HG03521 (cell line): ENCODE data around the gene ETV5.

Experiments
- ATAC-seq: cut with Tn5 transposase; IDR thresholded peaks from one replicate; pipeline ENCODE4 v1.9.1; 2021; ENCODE audit warnings: mild to moderate bottlenecking, moderate library complexity; ENCODE audit not compliant: unreplicated experiment

The ETV5 gene

DNA sequence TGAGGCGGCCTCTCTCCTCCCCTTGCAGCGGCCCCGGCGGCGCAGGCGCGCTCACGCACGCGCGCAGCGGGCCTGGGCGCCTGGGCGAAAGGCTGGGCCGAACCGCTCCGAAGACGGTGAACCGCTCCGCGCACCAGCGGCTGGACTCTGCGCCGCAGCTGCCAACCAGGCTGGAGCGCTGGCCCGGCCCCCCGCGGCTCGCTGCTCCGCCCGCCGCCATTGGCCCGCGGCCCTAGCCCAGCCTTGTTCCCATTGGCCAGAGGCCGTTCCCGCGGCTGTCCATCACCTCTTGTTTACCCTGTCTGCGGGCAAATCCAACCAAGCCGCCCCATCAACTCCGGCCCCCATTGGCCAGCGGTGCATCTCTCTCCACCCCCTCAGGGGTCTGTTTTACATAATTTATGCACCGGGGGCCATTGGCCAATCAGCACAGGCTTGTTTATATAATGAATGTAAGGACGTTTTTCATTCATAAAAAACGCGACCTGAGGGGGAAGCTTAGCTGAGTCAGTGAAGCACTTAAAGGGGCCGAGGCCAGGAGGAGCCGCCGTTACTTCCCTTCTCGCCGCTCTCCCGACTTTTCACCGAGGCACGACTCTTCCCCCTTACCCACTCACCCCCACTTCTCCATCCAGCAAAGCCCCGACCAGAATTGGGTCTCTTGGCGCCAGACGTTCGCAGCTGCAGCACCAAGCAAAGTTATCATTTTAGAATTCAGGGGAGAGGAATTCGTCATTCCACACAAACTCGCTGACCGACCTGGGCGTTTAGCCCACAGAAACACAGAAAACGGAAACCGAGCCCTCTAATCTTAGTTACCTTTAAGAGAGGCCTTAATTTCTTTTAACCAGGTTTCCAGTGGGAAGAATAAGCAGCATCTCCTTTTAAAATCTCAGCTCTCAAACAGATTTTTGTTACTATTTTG is at the start of gene ETV5:
Gene ETV5 (minus strand): TSS at position 149 of the 925 bp plus-strand sequence. CDS start 3,221 bp downstream, outside the sequence.
- peak; percentile 93 for ATAC-seq

- ATAC-seq = no peak
Measured at GRCh38 chr3:186154641-186155040, 45.8 kb upstream of the ETV5 start.

GRCh38 chr3:186152889-186153292 is 44.0 kb upstream of the ETV5 start:
- ATAC-seq = peak; percentile 85

DNA sequence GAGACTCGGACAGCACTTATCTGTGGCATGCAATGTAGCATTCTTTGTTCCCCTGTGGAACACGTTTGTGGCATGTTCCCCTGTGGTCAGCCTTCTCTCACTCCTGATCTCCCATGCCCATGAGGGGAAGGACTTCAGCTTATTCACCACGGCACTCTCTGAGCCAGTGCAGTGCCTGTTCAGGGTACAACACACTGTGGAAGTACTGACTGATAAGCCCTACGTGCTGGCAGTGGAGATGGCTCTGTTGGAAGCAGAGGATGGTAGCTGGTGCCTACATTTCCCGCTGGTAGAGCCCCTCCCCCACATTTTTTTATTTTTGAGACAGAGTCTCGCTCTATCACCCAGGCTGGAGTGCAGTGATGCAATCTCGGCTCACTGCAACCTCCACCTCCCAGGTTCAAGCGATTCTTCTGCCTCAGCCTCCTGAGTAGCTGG is 43.5 kb upstream of the ETV5 start:
- ATAC-seq = peak; percentile 4

DNA sequence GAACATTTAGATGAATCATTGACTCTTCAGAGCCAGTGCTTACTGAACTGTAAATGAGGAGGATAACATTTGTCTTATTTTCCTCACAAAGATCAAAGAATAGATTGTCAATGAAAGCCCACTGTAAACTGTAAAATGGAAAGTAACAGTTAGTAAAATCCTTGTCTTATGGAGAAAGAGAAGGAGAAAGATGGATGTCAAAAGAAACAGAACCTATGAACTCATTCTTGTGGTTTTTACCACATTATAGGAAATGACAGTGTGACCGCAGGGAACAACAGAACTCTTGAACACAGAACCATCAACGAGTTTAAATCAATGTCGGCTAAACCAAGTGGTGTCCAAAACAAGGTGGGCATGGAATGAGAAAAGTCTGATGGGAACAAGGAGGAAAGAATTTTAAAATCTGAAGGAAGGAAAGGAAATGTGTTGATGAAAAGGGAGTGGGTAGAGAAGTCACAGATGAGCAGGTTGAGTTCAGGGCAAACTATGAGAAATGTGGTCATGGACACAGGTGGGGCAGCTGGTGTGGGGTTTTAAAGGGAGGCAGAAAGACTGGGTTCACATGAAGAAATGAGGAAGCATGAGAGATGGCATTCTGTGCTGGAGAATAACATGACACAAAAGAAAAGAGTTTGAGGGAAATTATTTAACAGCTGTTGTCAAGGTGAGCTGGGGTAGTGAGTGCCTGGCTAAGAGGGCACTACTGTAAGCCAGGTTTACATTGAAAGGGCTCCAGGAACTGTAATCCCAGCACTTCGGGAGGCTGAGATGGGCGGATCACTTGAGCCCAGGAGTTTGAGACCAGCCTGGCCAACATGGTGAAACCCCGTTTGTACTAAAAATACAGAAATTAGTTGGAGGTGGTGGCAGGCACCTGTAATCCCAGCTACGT is 42.4 kb upstream of the ETV5 start:
- no peak for ATAC-seq

GRCh38 chr3:186150041-186150830 is 41.3 kb upstream of the ETV5 start:
- no peak for ATAC-seq

GRCh38 chr3:186149319-186149960 is 40.6 kb upstream of the ETV5 start:
- no peak for ATAC-seq

DNA sequence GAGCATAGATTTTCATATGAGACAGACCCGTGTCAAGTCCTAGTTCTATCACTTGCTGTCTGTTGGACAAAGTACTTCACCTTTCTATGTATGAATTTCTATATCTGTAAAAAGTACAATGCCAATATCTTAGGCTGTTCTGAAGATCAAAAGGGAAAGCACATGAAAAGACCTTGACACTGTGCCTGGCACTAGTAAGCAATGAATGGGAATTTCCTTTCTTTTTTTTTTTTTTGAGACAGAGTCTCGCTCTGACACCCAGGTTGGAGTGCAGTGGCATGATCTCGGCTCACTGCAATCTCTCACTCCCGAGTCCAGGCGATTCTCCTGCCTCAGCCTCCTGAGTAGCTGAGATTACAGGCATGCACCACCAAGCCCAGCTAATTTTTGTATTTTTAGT is 35.4 kb upstream of the ETV5 start:
- ATAC-seq = no peak

- no peak for ATAC-seq
Measured at GRCh38 chr3:186143250-186143649, 34.4 kb upstream of the ETV5 start.

- no peak for ATAC-seq
Measured at GRCh38 chr3:186142393-186142932, 33.6 kb upstream of the ETV5 start.

DNA sequence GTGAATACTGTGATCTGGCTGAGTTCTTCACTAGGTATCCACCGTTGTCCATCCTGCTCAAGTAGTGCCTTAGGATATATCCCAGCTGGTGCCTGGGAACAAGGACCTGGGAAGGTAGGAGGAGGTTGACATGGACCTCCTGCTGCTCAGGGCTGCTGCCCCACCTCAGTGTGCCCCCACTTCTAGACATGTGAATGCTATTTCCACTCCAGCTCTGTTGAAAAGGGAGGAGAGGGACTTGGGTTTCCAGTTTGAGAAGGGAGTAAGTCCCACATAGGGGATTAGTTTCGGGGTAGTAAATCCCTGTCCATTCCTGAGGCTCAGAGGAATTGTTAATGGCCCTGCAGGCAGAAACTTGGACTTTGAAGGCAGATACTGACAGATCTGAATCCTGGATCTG is 32.9 kb upstream of the ETV5 start:
- no peak for ATAC-seq

- no peak for ATAC-seq
Measured at GRCh38 chr3:186138272-186138981, 29.5 kb upstream of the ETV5 start.

DNA sequence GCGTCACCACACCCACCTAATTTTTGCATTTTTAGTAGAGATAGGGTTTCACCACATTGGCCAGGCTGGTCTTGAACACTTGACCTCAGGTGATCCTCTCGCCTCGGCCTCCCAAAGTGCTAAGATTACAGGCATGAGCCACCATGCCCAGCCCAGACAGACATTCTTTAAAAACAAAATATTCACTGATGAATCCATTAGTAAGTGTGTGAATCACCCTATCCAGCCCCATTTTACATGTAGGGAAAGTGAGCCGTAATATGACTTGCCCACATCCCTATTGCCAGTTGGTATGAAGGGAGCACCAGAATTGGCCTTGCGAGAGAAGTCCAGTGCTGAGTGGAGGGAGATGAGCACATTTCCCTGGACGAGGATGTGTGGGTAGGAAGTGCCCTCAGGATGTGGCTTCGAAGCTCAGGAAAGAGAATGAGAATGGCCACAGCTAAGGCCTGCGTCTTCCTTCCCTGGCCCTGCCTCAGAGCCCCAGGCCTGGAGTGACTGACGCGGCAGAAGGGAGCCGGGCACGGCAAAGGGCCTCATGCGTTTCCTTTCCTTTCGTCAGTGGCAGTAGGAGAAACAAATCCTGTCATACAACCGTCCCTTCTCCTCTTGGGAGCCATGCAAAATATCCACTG is 28.3 kb upstream of the ETV5 start:
- ATAC-seq = no peak

GRCh38 chr3:186133980-186134379 is 25.1 kb upstream of the ETV5 start:
- ATAC-seq = no peak

GRCh38 chr3:186132487-186132886 is 23.6 kb upstream of the ETV5 start:
- ATAC-seq = no peak

GRCh38 chr3:186129206-186129605 is 20.3 kb upstream of the ETV5 start:
- ATAC-seq = no peak

DNA sequence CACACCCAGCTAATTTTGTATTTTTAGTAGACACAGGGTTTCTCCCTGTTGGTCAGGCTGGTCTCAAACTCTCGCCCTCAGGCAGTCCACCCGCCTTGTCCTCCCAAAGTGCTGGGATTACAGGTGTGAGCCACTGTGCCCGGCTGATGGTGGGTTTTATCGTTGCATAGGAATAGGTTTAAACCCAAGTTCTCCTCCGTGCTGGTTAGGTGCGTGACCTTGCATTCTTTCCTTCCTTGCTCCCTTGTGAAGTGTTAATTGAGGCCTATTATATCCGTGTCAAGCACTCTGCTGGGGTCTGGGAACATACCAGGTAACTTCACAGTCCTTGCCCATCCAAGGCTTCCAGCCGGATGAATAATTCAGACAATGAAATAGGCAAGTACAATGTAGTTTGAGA is 19.3 kb upstream of the ETV5 start:
- no peak for ATAC-seq

DNA sequence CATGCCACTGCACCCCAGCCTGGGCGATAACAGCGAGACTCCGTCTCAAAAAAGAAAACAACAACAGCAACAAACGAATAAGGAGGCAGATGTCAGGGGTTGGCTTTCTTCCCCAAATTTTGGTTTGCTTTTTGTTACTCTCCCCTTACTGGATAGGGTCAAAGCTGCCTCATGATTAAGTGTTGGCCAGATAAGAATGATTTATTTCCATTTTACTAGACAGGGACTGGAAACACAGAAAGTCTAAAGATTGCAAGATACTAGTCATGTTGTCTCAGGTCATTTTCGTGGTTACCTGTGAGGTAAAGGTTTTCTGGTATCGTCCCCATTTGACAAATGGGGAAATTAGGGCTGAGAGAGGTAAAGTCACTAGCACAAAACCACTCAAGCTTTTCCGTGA is 18.6 kb upstream of the ETV5 start:
- ATAC-seq = no peak

GRCh38 chr3:186125118-186125517 is 16.2 kb upstream of the ETV5 start:
- ATAC-seq = no peak
